Heart left ventricle (tissue), 13 donors: ENCODE data around the gene GYS1.

Source experiments
- POLR2A ChIP-seq, 2 donors: fragments of 450-650 bp; IDR thresholded peaks; one replicate each; pipeline ENCODE4 v1.6.1; 2017; ENCODE audit warnings: antibody characterized with exemption in 2 of 2, mild to moderate bottlenecking in 2 of 2, moderate library complexity in 2 of 2
- TF ChIP-seq, protein P1 (sequence below), 12 donors: fragments of 200-600 bp; sonication (generic) in 4 of 12; IDR thresholded peaks; one replicate each; pipeline versions ENCODE4 v1.5.0 to v1.8.0; 2018 to 2022; ENCODE audit warnings: antibody characterized with exemption in 12 of 12, mild to moderate bottlenecking in 5 of 12
- donor health status: ischemic (EF 13 %, LVEDD 7.1; RV severe dilation, severe dysfunction).
- donor health status: DM: no; HTN: yes; CAD: no.
- donor health status: DM: no; HTN: no; CAD: no.
- donor health status: ischemic (EF 25% LVEDD 6.9; RV normal size, moderate dysfunction).
- donor health status: ischemic (EF 25% LVEDD 5.7; RV mildly dilated, moderate dysfunction).
- donor health status: ischemic (EF 35%, LVEDD 5.7; RV mildly dilated, moderate dysfunction).
- donor health status: nonischemic (EF 11% LVEDD 7.7; RV severe dilation, severe dysfunction).
- donor health status: DM: yes; HTN: yes; CAD: no.
- donor health status: PGD.
- donor health status: ischemic (EF 29% LVEDD 5.4; RV normal size, mild dysfunction).
- donor health status: nonischemic (EF 23%, LVEDD 6.1; RV moderate dilation, normal function).

- TF ChIP-seq, protein P1, sequence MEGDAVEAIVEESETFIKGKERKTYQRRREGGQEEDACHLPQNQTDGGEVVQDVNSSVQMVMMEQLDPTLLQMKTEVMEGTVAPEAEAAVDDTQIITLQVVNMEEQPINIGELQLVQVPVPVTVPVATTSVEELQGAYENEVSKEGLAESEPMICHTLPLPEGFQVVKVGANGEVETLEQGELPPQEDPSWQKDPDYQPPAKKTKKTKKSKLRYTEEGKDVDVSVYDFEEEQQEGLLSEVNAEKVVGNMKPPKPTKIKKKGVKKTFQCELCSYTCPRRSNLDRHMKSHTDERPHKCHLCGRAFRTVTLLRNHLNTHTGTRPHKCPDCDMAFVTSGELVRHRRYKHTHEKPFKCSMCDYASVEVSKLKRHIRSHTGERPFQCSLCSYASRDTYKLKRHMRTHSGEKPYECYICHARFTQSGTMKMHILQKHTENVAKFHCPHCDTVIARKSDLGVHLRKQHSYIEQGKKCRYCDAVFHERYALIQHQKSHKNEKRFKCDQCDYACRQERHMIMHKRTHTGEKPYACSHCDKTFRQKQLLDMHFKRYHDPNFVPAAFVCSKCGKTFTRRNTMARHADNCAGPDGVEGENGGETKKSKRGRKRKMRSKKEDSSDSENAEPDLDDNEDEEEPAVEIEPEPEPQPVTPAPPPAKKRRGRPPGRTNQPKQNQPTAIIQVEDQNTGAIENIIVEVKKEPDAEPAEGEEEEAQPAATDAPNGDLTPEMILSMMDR (IDR thresholded peaks at IDR 0.05): no peak
- no peak for TF ChIP-seq POLR2A (IDR thresholded peaks at IDR 0.05)
Measured at GRCh38 chr19:48922548-48923490, 70.3 kb downstream of the GYS1 start.
